MCF 10A (cell line): ENCODE results near the gene RGSL1. TPM values are rescaled to one million over a fixed set of nuclear protein-coding genes. Genes with fewer than 3 reads are reported as not detected.

ENCODE experiments used
- BruUV-seq: library from RNA; stranded (reverse); fragments of 400-500 nt; replicated peaks from 2 replicates; lab custom pipeline; 2021; lab: Mats Ljungman, UMichigan
- CTCF ChIA-PET: fragments of 300-600 bp; sonication (Branson Sonifier 250); formaldehyde crosslinking; extraction: SDS; loops from one replicate; lab custom pipeline; 2021; ENCODE audit warnings: antibody characterized with exemption, inconsistent platforms; lab: Yijun Ruan, JAX
- POLR2A ChIA-PET: fragments of 300-600, 350-650 bp; sonication (Branson Sonifier 250); formaldehyde crosslinking; extraction: SDS; loops from one replicate; lab custom pipeline; 2020; ENCODE audit warnings: antibody characterized with exemption, inconsistent platforms; lab: Yijun Ruan, JAX
- DNase-seq: peaks from one replicate; pipeline ENCODE4 v3.0.0-alpha.2; 2018; ENCODE audit not compliant: unreplicated experiment
- H3K27ac Mint-ChIP-seq: one replicate; pipeline ENCODE4 v1.8.0; 2022; ENCODE audit warnings: mild to moderate bottlenecking, low read depth, mixed read lengths; ENCODE audit not compliant: unreplicated experiment
- H3K27me3 Mint-ChIP-seq: one replicate; pipeline ENCODE4 v1.8.0; 2022; ENCODE audit warnings: mixed read lengths; ENCODE audit not compliant: insufficient read depth, unreplicated experiment
- H3K36me3 Mint-ChIP-seq: one replicate; pipeline ENCODE4 v1.8.0; 2022; ENCODE audit warnings: mild to moderate bottlenecking, moderate library complexity, mixed read lengths; ENCODE audit not compliant: insufficient read depth, unreplicated experiment
- H3K4me1 Mint-ChIP-seq: one replicate; pipeline ENCODE4 v1.8.0; 2022; ENCODE audit warnings: mixed read lengths; ENCODE audit not compliant: insufficient read depth, unreplicated experiment
- H3K4me3 Mint-ChIP-seq: one replicate; pipeline ENCODE4 v1.8.0; 2022; ENCODE audit warnings: mild to moderate bottlenecking, moderate library complexity, mixed read lengths; ENCODE audit not compliant: unreplicated experiment
- H3K9me3 Mint-ChIP-seq: one replicate; pipeline ENCODE4 v1.8.0; 2022; ENCODE audit warnings: mixed read lengths; ENCODE audit not compliant: unreplicated experiment
- intact Hi-C: fragments of 100-400 bp; cut with micrococcal nuclease; formaldehyde crosslinking; loops from 2 replicates; pipeline ENCODE4 v1.14.1; 2022
- total RNA-seq: library from RNA; stranded (reverse); gene quantifications from 2 replicates; pipeline ENCODE4 v1.2.3, GENCODE V29; 2022
- TF ChIP-seq, protein P1 (sequence below): fragments of 200-600 bp; IDR thresholded peaks from one replicate; pipeline ENCODE4 v1.8.0; 2022; ENCODE audit warnings: antibody characterized with exemption, mild to moderate bottlenecking; ENCODE audit not compliant: unreplicated experiment

RGSL1 gene
- total RNA-seq, 1 experiment from 2014 or later, result not detected

DNA sequence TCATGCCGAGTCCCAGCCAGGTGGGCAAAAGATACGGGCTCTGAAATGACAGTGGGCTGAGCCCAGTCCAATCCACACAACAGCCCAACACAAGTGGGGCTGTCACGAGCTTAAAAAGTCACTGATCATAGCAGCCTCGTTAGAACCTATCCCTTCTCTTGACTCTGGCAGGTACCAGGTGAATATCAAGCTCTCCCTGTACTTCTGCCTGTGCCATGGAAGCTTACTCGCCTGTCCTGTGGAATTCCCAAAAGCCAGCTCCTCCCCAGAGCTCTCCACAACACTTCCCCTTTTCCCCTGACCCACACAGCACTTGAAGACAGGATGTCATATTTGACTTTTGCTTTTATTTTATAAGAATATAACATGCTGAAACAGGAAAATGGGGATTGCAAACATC is 148.3 kb downstream of the RGSL1 start:
- no peak for DNase-seq
- CTCF ChIA-PET, result interaction anchor here (0.6 to 23.4 kb wide), 10 partner anchors 10 to 513 kb away, joined by 3 to 991 read pairs (median 4); partner anchors contain the start of genes NPL and RNASEL

GRCh38 chr1:182599339-182599738 is 149.4 kb downstream of the RGSL1 start:
- intact Hi-C loops, result no loop called here
- no TSS peak for BruUV-seq

More for the DNA sequence above, 148.3 kb downstream of the RGSL1 start:
- Mint-ChIP-seq H3K27ac (no peak overlapping the region), H3K4me3 (no peak overlapping the region), H3K9me3 (no peaks in the 10 kb centered on the region), H3K36me3 (no peaks in the 10 kb centered on the region), H3K4me1 (peaks cover 6% of the 10 kb centered on the region), H3K27me3 (no peaks in the 10 kb centered on the region)
- no TSS peak for BruUV-seq
- POLR2A ChIA-PET, result interaction anchor here (0.8 to 10.8 kb wide), 4 partner anchors 10 to 188 kb away, joined by 3 to 151 read pairs (median 6); partner anchors contain the start of genes NPL and RNASEL
- TF ChIP-seq, protein P1, sequence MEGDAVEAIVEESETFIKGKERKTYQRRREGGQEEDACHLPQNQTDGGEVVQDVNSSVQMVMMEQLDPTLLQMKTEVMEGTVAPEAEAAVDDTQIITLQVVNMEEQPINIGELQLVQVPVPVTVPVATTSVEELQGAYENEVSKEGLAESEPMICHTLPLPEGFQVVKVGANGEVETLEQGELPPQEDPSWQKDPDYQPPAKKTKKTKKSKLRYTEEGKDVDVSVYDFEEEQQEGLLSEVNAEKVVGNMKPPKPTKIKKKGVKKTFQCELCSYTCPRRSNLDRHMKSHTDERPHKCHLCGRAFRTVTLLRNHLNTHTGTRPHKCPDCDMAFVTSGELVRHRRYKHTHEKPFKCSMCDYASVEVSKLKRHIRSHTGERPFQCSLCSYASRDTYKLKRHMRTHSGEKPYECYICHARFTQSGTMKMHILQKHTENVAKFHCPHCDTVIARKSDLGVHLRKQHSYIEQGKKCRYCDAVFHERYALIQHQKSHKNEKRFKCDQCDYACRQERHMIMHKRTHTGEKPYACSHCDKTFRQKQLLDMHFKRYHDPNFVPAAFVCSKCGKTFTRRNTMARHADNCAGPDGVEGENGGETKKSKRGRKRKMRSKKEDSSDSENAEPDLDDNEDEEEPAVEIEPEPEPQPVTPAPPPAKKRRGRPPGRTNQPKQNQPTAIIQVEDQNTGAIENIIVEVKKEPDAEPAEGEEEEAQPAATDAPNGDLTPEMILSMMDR, result no peak
- intact Hi-C loops, result no loop called here

DNA sequence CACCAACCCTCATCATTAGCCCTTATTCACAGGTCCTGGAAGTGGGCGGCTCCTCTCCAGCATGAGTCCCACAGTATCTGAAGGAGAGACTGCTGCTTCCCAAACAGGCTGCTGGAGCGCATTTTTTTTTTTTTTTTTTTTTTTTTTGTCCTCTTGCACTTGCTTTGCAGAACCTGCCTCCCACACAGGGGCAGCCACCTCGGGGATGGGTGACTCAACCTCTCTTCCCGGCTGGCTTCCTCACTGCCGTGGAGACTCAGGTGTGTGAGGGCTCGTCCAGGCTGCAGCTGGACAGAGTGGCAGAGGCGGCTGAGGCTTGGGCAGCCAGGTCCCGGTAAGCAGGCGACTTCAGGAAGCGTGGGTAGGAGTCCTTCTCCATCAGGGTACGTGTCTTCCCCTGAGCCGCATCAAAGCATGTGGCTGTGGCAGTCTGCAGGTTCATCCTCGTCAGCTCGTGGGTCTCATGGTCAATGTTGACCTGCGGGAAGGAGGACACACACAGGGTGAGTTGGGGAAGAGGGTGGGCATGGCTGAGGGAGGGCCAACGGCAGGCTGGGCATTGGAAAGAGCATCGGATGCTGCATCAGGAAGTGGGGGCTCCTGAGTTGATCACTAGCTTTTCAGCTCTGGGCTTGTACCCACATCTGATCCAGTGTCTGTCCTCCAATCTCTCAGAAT is 150.2 kb downstream of the RGSL1 start:
- Mint-ChIP-seq H3K27me3 (no peaks in the 10 kb centered on the region), H3K4me1 (peaks cover 12% of the 10 kb centered on the region), H3K36me3 (no peaks in the 10 kb centered on the region), H3K9me3 (no peaks in the 10 kb centered on the region), H3K27ac (no peak overlapping the region), H3K4me3 (no peak overlapping the region)
- no peak for DNase-seq
- POLR2A ChIA-PET, result interaction anchor here (0.8 to 10.8 kb wide), 2 partner anchors 11 to 186 kb away, joined by 3 to 151 read pairs; partner anchors contain the start of genes NPL and RNASEL
- CTCF ChIA-PET, result interaction anchor here (0.6 to 23.4 kb wide), 39 partner anchors 7 to 519 kb away, joined by 3 to 991 read pairs (median 4); partner anchors contain the start of genes NPL and RNASEL
- intact Hi-C loops, result loop anchor here (5.0 kb wide), 1 partner anchor 82 kb away; the partner anchor contains the start of gene RGS8
- no TSS peak for BruUV-seq
- TF ChIP-seq, protein P1, result no peak

More at GRCh38 chr1:182599339-182599738, 149.4 kb downstream of the RGSL1 start:
- H3K36me3 Mint-ChIP-seq, result no peaks in the 10 kb centered on the region
- CTCF ChIA-PET, result interaction anchor here (0.6 to 23.4 kb wide), 13 partner anchors 10 to 514 kb away, joined by 3 to 991 read pairs (median 4); partner anchors contain the start of genes NPL and RNASEL
- no peaks in the 10 kb centered on the region for H3K27me3 Mint-ChIP-seq
- POLR2A ChIA-PET, result interaction anchor here (1.5 to 10.8 kb wide), 3 partner anchors 11 to 187 kb away, joined by 5 to 151 read pairs (median 6); partner anchors contain the start of genes NPL and RNASEL
- peaks cover 8% of the 10 kb centered on the region for H3K4me1 Mint-ChIP-seq
- no peaks in the 10 kb centered on the region for H3K9me3 Mint-ChIP-seq
- TF ChIP-seq, protein P1, result peak; percentile 67
- H3K27ac Mint-ChIP-seq, result no peak overlapping the region
- H3K4me3 Mint-ChIP-seq, result no peak overlapping the region
- DNase-seq, result no peak
